GM18508 (cell line): ENCODE measurements around the gene ITGB7.

Experiments used
- ATAC-seq: cut with Tn5 transposase; IDR thresholded peaks from one replicate; pipeline ENCODE4 v1.9.1; 2021; ENCODE audit warnings: moderate number of reproducible peaks; ENCODE audit not compliant: insufficient read depth, unreplicated experiment

The ITGB7 gene

GRCh38 chr12:53161119-53161911 is 45.7 kb downstream of the ITGB7 start:
- no peak for ATAC-seq

- no peak for ATAC-seq
Observed at GRCh38 chr12:53160673-53161072, 46.4 kb downstream of the ITGB7 start.

GRCh38 chr12:53160000-53160399 is 47.1 kb downstream of the ITGB7 start:
- ATAC-seq: no peak

- no peak for ATAC-seq
Observed at GRCh38 chr12:53159195-53159839, 47.7 kb downstream of the ITGB7 start.

GRCh38 chr12:53152390-53152789 is 54.7 kb downstream of the ITGB7 start:
- no peak for ATAC-seq

- no peak for ATAC-seq
Observed at GRCh38 chr12:53151039-53151438, 56.0 kb downstream of the ITGB7 start.

- ATAC-seq: no peak
Observed at GRCh38 chr12:53147653-53148052, 59.4 kb downstream of the ITGB7 start.

GRCh38 chr12:53147181-53147580 is 59.9 kb downstream of the ITGB7 start:
- no peak for ATAC-seq

GRCh38 chr12:53145383-53146260 is 61.4 kb downstream of the ITGB7 start:
- no peak for ATAC-seq

- no peak for ATAC-seq
Observed at GRCh38 chr12:53143355-53143754, 63.7 kb downstream of the ITGB7 start.
